H9 (cell line): Measurements from ENCODE around the gene ACVR2B. TPM values are rescaled to one million over a fixed set of nuclear protein-coding genes. Genes with fewer than 3 reads are reported as not detected.

ENCODE experiments used
- DNase-seq: peaks from one replicate; pipeline ENCODE4 v3.0.0-alpha.2; 2017
- H2AFZ ChIP-seq: one replicate; pipeline ENCODE4 v1.6.1; 2013; ENCODE audit warnings: mild to moderate bottlenecking, low read length, control low read depth, moderate library complexity
- H2AK5ac ChIP-seq: 2 replicates; pipeline ENCODE4 v1.6.1; 2013; ENCODE audit warnings: low read length, control low read depth, mixed read lengths; ENCODE audit not compliant: insufficient read length
- H2BK120ac ChIP-seq: one replicate; pipeline ENCODE4 v1.6.1; 2013; ENCODE audit warnings: low read depth, mild to moderate bottlenecking, low read length, control low read depth, inconsistent platforms; ENCODE audit not compliant: poor library complexity, severe bottlenecking
- H2BK12ac ChIP-seq: 2 replicates; pipeline ENCODE4 v1.6.1; 2013; ENCODE audit warnings: low read length, control low read depth, mixed read lengths, low read depth; ENCODE audit not compliant: insufficient read length
- H2BK15ac ChIP-seq: 2 replicates; pipeline ENCODE4 v1.6.1; 2013; ENCODE audit warnings: low read depth, low read length, control low read depth
- H2BK20ac ChIP-seq: one replicate; pipeline ENCODE4 v1.6.1; 2013; ENCODE audit warnings: low read depth, mild to moderate bottlenecking, low read length, control low read depth, inconsistent platforms; ENCODE audit not compliant: poor library complexity, severe bottlenecking
- H2BK5ac ChIP-seq: 2 replicates; pipeline ENCODE4 v1.6.1; 2013; ENCODE audit warnings: low read length, control low read depth, mixed read lengths; ENCODE audit not compliant: insufficient read length
- H3K14ac ChIP-seq: 2 replicates; pipeline ENCODE4 v1.6.1; 2013; ENCODE audit warnings: low read length, control low read depth; ENCODE audit not compliant: insufficient read depth
- H3K18ac ChIP-seq: 2 replicates; pipeline ENCODE4 v1.6.1; 2013; ENCODE audit warnings: low read depth, mild to moderate bottlenecking, mixed read lengths, low read length, control low read depth; ENCODE audit not compliant: insufficient read length
- H3K23ac ChIP-seq: 2 replicates; pipeline ENCODE4 v1.6.1; 2013; ENCODE audit warnings: low read length, control low read depth, mixed read lengths, low read depth; ENCODE audit not compliant: insufficient read length
- H3K23me2 ChIP-seq: 2 replicates; pipeline ENCODE4 v1.6.1; 2013; ENCODE audit warnings: low read depth, mild to moderate bottlenecking, mixed read lengths, low read length, control low read depth; ENCODE audit not compliant: insufficient read length, poor library complexity, severe bottlenecking
- H3K27ac ChIP-seq: 2 replicates; pipeline ENCODE4 v1.5.1; 2013; ENCODE audit warnings: low read length, control low read depth, mixed read lengths, low read depth; ENCODE audit not compliant: insufficient read length
- H3K27me3 ChIP-seq: 2 replicates; pipeline ENCODE4 v1.6.1; 2013; ENCODE audit warnings: low read length, control low read depth, inconsistent platforms; ENCODE audit not compliant: insufficient read depth
- H3K4ac ChIP-seq: 2 replicates; pipeline ENCODE4 v1.6.1; 2013; ENCODE audit warnings: low read depth, mild to moderate bottlenecking, control low read depth, inconsistent platforms, low read length, moderate library complexity
- H3K4me1 ChIP-seq: 2 replicates; pipeline ENCODE4 v1.6.1; 2013; ENCODE audit warnings: low read length, control low read depth, inconsistent platforms; ENCODE audit not compliant: insufficient read depth
- H3K4me2 ChIP-seq: 2 replicates; pipeline ENCODE4 v1.6.1; 2013; ENCODE audit warnings: low read length, control low read depth, mixed read lengths; ENCODE audit not compliant: insufficient read length, insufficient read depth
- H3K56ac ChIP-seq: 2 replicates; pipeline ENCODE4 v1.6.1; 2013; ENCODE audit warnings: low read depth, mild to moderate bottlenecking, mixed read lengths, low read length, control low read depth; ENCODE audit not compliant: insufficient read length
- H3K79me1 ChIP-seq: 2 replicates; pipeline ENCODE4 v1.6.1; 2013; ENCODE audit warnings: low read depth, mild to moderate bottlenecking, moderate library complexity, low read length, control low read depth, inconsistent platforms; ENCODE audit not compliant: insufficient read depth, poor library complexity, severe bottlenecking
- H3K79me2 ChIP-seq: 2 replicates; pipeline ENCODE4 v1.6.1; 2013; ENCODE audit warnings: low read length, control low read depth, inconsistent platforms; ENCODE audit not compliant: insufficient read depth
- H3K9ac ChIP-seq: 2 replicates; pipeline ENCODE4 v1.6.1; 2013; ENCODE audit warnings: low read length, control low read depth, mixed read lengths; ENCODE audit not compliant: insufficient read length; ENCODE audit errors: extremely low read depth
- H3K9me3 ChIP-seq: one replicate; pipeline ENCODE4 v1.6.1; 2013; ENCODE audit warnings: low read depth, low read length, inconsistent platforms; ENCODE audit not compliant: control insufficient read depth
- H3T11ph ChIP-seq: one replicate; pipeline ENCODE4 v1.6.1; 2013; ENCODE audit warnings: mild to moderate bottlenecking, low read length, control low read depth, inconsistent platforms
- H4K20me1 ChIP-seq: one replicate; pipeline ENCODE4 v1.6.1; 2013; ENCODE audit not compliant: control insufficient read depth, insufficient read length, insufficient read depth
- H4K5ac ChIP-seq: 2 replicates; pipeline ENCODE4 v1.6.1; 2013; ENCODE audit warnings: low read depth, mild to moderate bottlenecking, mixed read lengths, low read length, control low read depth; ENCODE audit not compliant: insufficient read length
- H4K8ac ChIP-seq: replicated peaks from 2 replicates; pipeline ENCODE4 v1.6.1; 2013; ENCODE audit warnings: low read length, control low read depth, mixed read lengths, low read depth; ENCODE audit not compliant: insufficient read length
- H4K91ac ChIP-seq: 2 replicates; pipeline ENCODE4 v1.6.1; 2013; ENCODE audit warnings: low read depth, mild to moderate bottlenecking, moderate library complexity, mixed read lengths, low read length, control low read depth; ENCODE audit not compliant: insufficient read length
- H3K27ac Mint-ChIP-seq, 3 experiments: 2 replicates in 2 of 3; 3 replicates in 1 of 3; pipeline ENCODE4 v1.8.0; 2020 to 2021; ENCODE audit warnings: mixed read lengths in 3 of 3, mild to moderate bottlenecking in 1 of 3, moderate library complexity in 1 of 3
- H3K27me3 Mint-ChIP-seq: 2 replicates; pipeline ENCODE4 v1.8.0; 2021; ENCODE audit warnings: low read depth, mild to moderate bottlenecking, moderate library complexity, mixed read lengths
- H3K36me3 Mint-ChIP-seq, 3 experiments: 2 replicates in 2 of 3; 3 replicates in 1 of 3; pipeline ENCODE4 v1.8.0; 2020 to 2021; ENCODE audit warnings: low read depth in 3 of 3, mixed read lengths in 3 of 3; ENCODE audit not compliant: insufficient read depth in 1 of 3
- H3K4me1 Mint-ChIP-seq, 2 experiments: 2 replicates each; pipeline ENCODE4 v1.8.0; 2020; ENCODE audit warnings: mixed read lengths in 2 of 2
- H3K4me3 Mint-ChIP-seq, 2 experiments: 2 replicates in 1 of 2; 3 replicates in 1 of 2; pipeline ENCODE4 v1.8.0; 2020 to 2021; ENCODE audit warnings: mild to moderate bottlenecking in 2 of 2, mixed read lengths in 2 of 2, moderate library complexity in 1 of 2
- H3K9me3 Mint-ChIP-seq, 2 experiments: 2 replicates in 1 of 2; 3 replicates in 1 of 2; pipeline ENCODE4 v1.8.0; 2020; ENCODE audit warnings: mild to moderate bottlenecking in 2 of 2, mixed read lengths in 2 of 2, moderate library complexity in 1 of 2
- WGBS: extraction: QIAGEN DNeasy Blood & Tissue Kit; methylation state at CpG from one replicate; pipeline ENCODE4 v1.1.7; 2013; ENCODE audit warnings: missing lambda C conversion rate, low lambda C conversion rate, mixed read lengths; ENCODE audit not compliant: insufficient read length; ENCODE audit errors: extremely low coverage; 5-methylcytosine and 5-hydroxymethylcytosine counted together
- total RNA-seq: library from RNA; stranded (reverse); gene quantifications from 2 replicates; pipeline ENCODE4 v1.2.1, GENCODE V29; 2021
- TF ChIP-seq, protein P1 (sequence below): fragments of 200-600 bp; sonication (generic); conservative IDR thresholded peaks from 3 replicates; pipeline ENCODE4 v1.8.0; 2021; ENCODE audit warnings: antibody characterized with exemption, mild to moderate bottlenecking

ACVR2B gene
- total RNA-seq, 1 experiment from 2014 or later: 105 TPM

DNA sequence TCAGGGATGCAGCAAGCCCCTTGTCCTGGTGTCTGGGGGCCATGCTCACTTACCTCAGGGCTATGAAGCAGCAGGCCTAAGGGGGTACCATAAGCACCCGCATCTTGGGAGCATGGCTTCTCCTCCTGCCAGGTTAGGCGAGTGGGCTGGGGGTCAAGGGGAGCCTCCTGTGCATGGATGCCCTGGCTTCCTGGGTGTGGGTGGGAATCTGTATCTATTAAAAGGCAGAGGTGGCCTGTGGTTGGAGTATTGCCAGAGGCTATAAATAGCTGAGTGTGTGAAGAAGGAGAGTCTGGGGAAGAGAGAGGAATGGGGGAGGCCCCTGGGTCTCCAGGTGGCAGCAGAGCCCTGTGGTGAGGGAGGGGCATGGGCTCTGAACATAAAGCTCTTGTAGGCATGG is 19.5 kb downstream of the ACVR2B start:
- no CpG with 5 or more reads among the region's 2 CpGs for WGBS

More for the DNA sequence above, 19.5 kb downstream of the ACVR2B start:
- Histone ChIP-seq H3K23ac (no peak overlapping the region), H3K4ac (no peak overlapping the region), H3K56ac (no peak overlapping the region), H3K27ac (no peak overlapping the region), H3K4me1 (no peaks in the 10 kb centered on the region), H3K23me2 (no peaks in the 10 kb centered on the region), H3K18ac (no peak overlapping the region), H2BK12ac (no peak overlapping the region), H3K79me2 (peaks cover 29% of the 10 kb centered on the region; the same call in 1 of the 2 replicates), H3K27me3 (no peaks in the 10 kb centered on the region), H4K5ac (no peak overlapping the region), H3T11ph (no peak overlapping the region), H3K4me2 (no peak overlapping the region), H3K79me1 (peaks cover 3% of the 10 kb centered on the region), H3K9ac (no peak overlapping the region), H2BK15ac (no peak overlapping the region), H3K14ac (no peak overlapping the region), H2BK20ac (no peak overlapping the region), H3K9me3 (no peaks in the 10 kb centered on the region), H2AFZ (no peak overlapping the region), H2AK5ac (no peak overlapping the region), H4K20me1 (peaks cover 2% of the 10 kb centered on the region), H4K8ac (no peak overlapping the region), H2BK5ac (no peak overlapping the region), H4K91ac (no peak overlapping the region), H2BK120ac (no peak overlapping the region)
- H3K36me3 Mint-ChIP-seq: peaks cover 16 to 34% (median 23%) of the 10 kb centered on the region in 3 experiments
- peaks cover 14 to 15% of the 10 kb centered on the region in 2 experiments for H3K4me1 Mint-ChIP-seq
- no peak for DNase-seq
- H3K27me3 Mint-ChIP-seq: no peaks in the 10 kb centered on the region
- TF ChIP-seq, protein P1, sequence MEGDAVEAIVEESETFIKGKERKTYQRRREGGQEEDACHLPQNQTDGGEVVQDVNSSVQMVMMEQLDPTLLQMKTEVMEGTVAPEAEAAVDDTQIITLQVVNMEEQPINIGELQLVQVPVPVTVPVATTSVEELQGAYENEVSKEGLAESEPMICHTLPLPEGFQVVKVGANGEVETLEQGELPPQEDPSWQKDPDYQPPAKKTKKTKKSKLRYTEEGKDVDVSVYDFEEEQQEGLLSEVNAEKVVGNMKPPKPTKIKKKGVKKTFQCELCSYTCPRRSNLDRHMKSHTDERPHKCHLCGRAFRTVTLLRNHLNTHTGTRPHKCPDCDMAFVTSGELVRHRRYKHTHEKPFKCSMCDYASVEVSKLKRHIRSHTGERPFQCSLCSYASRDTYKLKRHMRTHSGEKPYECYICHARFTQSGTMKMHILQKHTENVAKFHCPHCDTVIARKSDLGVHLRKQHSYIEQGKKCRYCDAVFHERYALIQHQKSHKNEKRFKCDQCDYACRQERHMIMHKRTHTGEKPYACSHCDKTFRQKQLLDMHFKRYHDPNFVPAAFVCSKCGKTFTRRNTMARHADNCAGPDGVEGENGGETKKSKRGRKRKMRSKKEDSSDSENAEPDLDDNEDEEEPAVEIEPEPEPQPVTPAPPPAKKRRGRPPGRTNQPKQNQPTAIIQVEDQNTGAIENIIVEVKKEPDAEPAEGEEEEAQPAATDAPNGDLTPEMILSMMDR: no peak
- H3K27ac Mint-ChIP-seq: peak overlapping the region in 1 of 3 experiments; percentile 70; a peak in 1 of 7 replicates
- no peak overlapping the region for H3K4me3 Mint-ChIP-seq
- H3K9me3 Mint-ChIP-seq: peaks cover 26% of the 10 kb centered on the region in 2 experiments
